NCI-H1436 treated with DMSO at 0.1 percent for 48 hours (cell line): ENCODE data around the gene EPB41.

Experiments
- DNase-seq: peaks from one replicate; lab custom pipeline; 2025; lab: John Stamatoyannopoulos, UW

The EPB41 gene

GRCh38 chr1:28891256-28891655, 23.1 kb upstream of the EPB41 start:
- no peak for DNase-seq

- DNase-seq: no peak
Observed at GRCh38 chr1:28893403-28894102, 20.8 kb upstream of the EPB41 start.

GRCh38 chr1:28894785-28895184, 19.6 kb upstream of the EPB41 start:
- DNase-seq: no peak

GRCh38 chr1:28895896-28896608, 18.3 kb upstream of the EPB41 start:
- no peak for DNase-seq

- no peak for DNase-seq
Observed at GRCh38 chr1:28896609-28896986, 17.8 kb upstream of the EPB41 start.

- no peak for DNase-seq
Observed at GRCh38 chr1:28897789-28898188, 16.6 kb upstream of the EPB41 start.

- no peak for DNase-seq
Observed at GRCh38 chr1:28898405-28898881, 15.9 kb upstream of the EPB41 start.

- no peak for DNase-seq
Observed at GRCh38 chr1:28899267-28899666, 15.1 kb upstream of the EPB41 start.

GRCh38 chr1:28900562-28900961, 13.8 kb upstream of the EPB41 start:
- no peak for DNase-seq

- DNase-seq: no peak
Observed at GRCh38 chr1:28902738-28903137, 11.6 kb upstream of the EPB41 start.

GRCh38 chr1:28905921-28906666, 8.3 kb upstream of the EPB41 start:
- DNase-seq: no peak

GRCh38 chr1:28909198-28909597, 5.2 kb upstream of the EPB41 start:
- no peak for DNase-seq

GRCh38 chr1:28910379-28911115, 3.8 kb upstream of the EPB41 start:
- no peak for DNase-seq

- DNase-seq: no peak
Observed at GRCh38 chr1:28913786-28914227, 562 bp upstream of the EPB41 start.

- DNase-seq: no peak
Observed at GRCh38 chr1:28915031-28915895, 894 bp downstream of the EPB41 start.

- no peak for DNase-seq
Observed at GRCh38 chr1:28917757-28918118, 3.4 kb downstream of the EPB41 start.

GRCh38 chr1:28921286-28921869, 7.0 kb downstream of the EPB41 start:
- no peak for DNase-seq

GRCh38 chr1:28925350-28925891, 11.1 kb downstream of the EPB41 start:
- DNase-seq: no peak

- no peak for DNase-seq
Observed at GRCh38 chr1:28926629-28927265, 12.4 kb downstream of the EPB41 start.

GRCh38 chr1:28927266-28927647, 12.9 kb downstream of the EPB41 start:
- DNase-seq: no peak
